Fibroblast of the aortic adventitia (primary cell): ENCODE data around the gene TEX53. TPM values are rescaled to one million over a fixed set of nuclear protein-coding genes. Genes with fewer than 3 reads are reported as not detected.

ENCODE experiments used
- DNase-seq: peaks from one replicate; pipeline ENCODE4 v3.0.0-alpha.2; 2010; ENCODE audit warnings: low read depth
- H3K4me3 ChIP-seq: 2 replicates; pipeline ENCODE4 v1.5.1; 2011; ENCODE audit warnings: low read depth, mild to moderate bottlenecking, control low read depth, low read length, moderate library complexity
- CTCF ChIP-seq: IDR thresholded peaks from 2 replicates; pipeline ENCODE4 v1.5.1; 2011; ENCODE audit warnings: mild to moderate bottlenecking, low read length, control low read depth, inconsistent platforms; ENCODE audit not compliant: insufficient read depth
- total RNA-seq: library from RNA; depleted of rRNA; stranded (reverse); fragments of >200 nt; gene quantifications from 2 replicates; pipeline ENCODE4 v1.2.3, GENCODE V29; 2012; ENCODE audit warnings: low replicate concordance

TEX53 gene
- total RNA-seq, 1 donor, result not detected

- H3K4me3 ChIP-seq, result no peak overlapping the region
- no peak for DNase-seq
- TF ChIP-seq CTCF, result no peak
Observed at GRCh38 chr9:114666401-114666800, 8.8 kb upstream of the TEX53 start.

- no peak for TF ChIP-seq CTCF
- no peak for DNase-seq
- no peak overlapping the region for H3K4me3 ChIP-seq
Observed at GRCh38 chr9:114664181-114664580, 6.6 kb upstream of the TEX53 start.

GRCh38 chr9:114662081-114662989, 4.7 kb upstream of the TEX53 start:
- peak; percentile 52 for DNase-seq
- peak; percentile 93 for TF ChIP-seq CTCF

GRCh38 chr9:114656301-114656700, 1.3 kb downstream of the TEX53 start:
- no peak for TF ChIP-seq CTCF
- H3K4me3 ChIP-seq, result no peak overlapping the region
- DNase-seq, result no peak

More at GRCh38 chr9:114662081-114662989, 4.7 kb upstream of the TEX53 start:
- H3K4me3 ChIP-seq, result no peak overlapping the region

- no peak overlapping the region for H3K4me3 ChIP-seq
- TF ChIP-seq CTCF, result no peak
- DNase-seq, result peak; percentile 66
Observed at GRCh38 chr9:114655689-114656088, 1.9 kb downstream of the TEX53 start.

- DNase-seq, result peak; percentile 87
- no peak overlapping the region for H3K4me3 ChIP-seq
- TF ChIP-seq CTCF, result peak; percentile 98
Observed at GRCh38 chr9:114653556-114654159, 3.9 kb downstream of the TEX53 start.
